HG03521 (cell line): ENCODE measurements around the gene CDC25C.
"Not testable (repeated sequence)": the region's sequence is repeated elsewhere in the genome, so short reads cannot be mapped to it uniquely, and the experiment has no call there.

Experiments
- ATAC-seq: cut with Tn5 transposase; IDR thresholded peaks from one replicate; pipeline ENCODE4 v1.9.1; 2021; ENCODE audit warnings: mild to moderate bottlenecking, moderate library complexity; ENCODE audit not compliant: unreplicated experiment

CDC25C gene

GRCh38 chr5:138280915-138281314 is 50.7 kb downstream of the CDC25C start:
- ATAC-seq, result no peak

GRCh38 chr5:138276402-138277054 is 55.1 kb downstream of the CDC25C start:
- ATAC-seq, result no peak

GRCh38 chr5:138275895-138276294 is 55.7 kb downstream of the CDC25C start:
- ATAC-seq, result no peak

- ATAC-seq, result no peak
Observed at GRCh38 chr5:138275379-138275782, 56.2 kb downstream of the CDC25C start.

- no peak for ATAC-seq
Observed at GRCh38 chr5:138274189-138274853, 57.3 kb downstream of the CDC25C start, which contains the start of gene GFRA3. Gene GFRA3, minus strand, starts transcription at chr5:138274621. Its CDS starts 197 bp downstream, at chr5:138274424.

GRCh38 chr5:138273834-138274188 is 57.8 kb downstream of the CDC25C start:
- ATAC-seq, result no peak

- ATAC-seq, result no peak
Observed at GRCh38 chr5:138272681-138273080, 58.9 kb downstream of the CDC25C start.

- no peak for ATAC-seq
Observed at GRCh38 chr5:138271281-138271680, 60.3 kb downstream of the CDC25C start.

GRCh38 chr5:138264183-138264582 is 67.4 kb downstream of the CDC25C start:
- no peak for ATAC-seq

- ATAC-seq, result no peak
Observed at GRCh38 chr5:138263581-138263980, 68.0 kb downstream of the CDC25C start.

GRCh38 chr5:138258704-138259292 is 72.8 kb downstream of the CDC25C start:
- ATAC-seq, result no peak

- ATAC-seq, result no peak
Observed at GRCh38 chr5:138257583-138257982, 74.0 kb downstream of the CDC25C start.

- no peak for ATAC-seq
Observed at GRCh38 chr5:138252944-138253343, 78.7 kb downstream of the CDC25C start.

- not testable (repeated sequence) for ATAC-seq
Observed at GRCh38 chr5:138247800-138248199, 83.8 kb downstream of the CDC25C start.

- no peak for ATAC-seq
Observed at GRCh38 chr5:138246822-138247221, 84.8 kb downstream of the CDC25C start.

GRCh38 chr5:138246334-138246733 is 85.3 kb downstream of the CDC25C start:
- no peak for ATAC-seq

- no peak for ATAC-seq
Observed at GRCh38 chr5:138245717-138246116, 85.9 kb downstream of the CDC25C start.

GRCh38 chr5:138243794-138244193 is 87.8 kb downstream of the CDC25C start:
- no peak for ATAC-seq

- ATAC-seq, result no peak
Observed at GRCh38 chr5:138241688-138242571, 89.7 kb downstream of the CDC25C start.

- no peak for ATAC-seq
Observed at GRCh38 chr5:138240650-138241385, 90.8 kb downstream of the CDC25C start.

- no peak for ATAC-seq
Observed at GRCh38 chr5:138238034-138238433, 93.6 kb downstream of the CDC25C start.
